Body of pancreas (tissue), 4 donors: ENCODE measurements around the gene MGAT3.

Source experiments
- CTCF ChIP-seq, 7 experiments: fragments of 450-650 bp in 4 of 7; fragments of 200-600 bp in 3 of 7; sonication (generic) in 3 of 7; IDR thresholded peaks; one replicate each; pipeline ENCODE4 v1.5.1; 2016 to 2019; ENCODE audit warnings: antibody characterized with exemption in 7 of 7
- POLR2A ChIP-seq, 3 donors: fragments of 450-650 bp; IDR thresholded peaks; one replicate each; pipeline ENCODE4 v1.6.1; 2016; ENCODE audit warnings: antibody characterized with exemption in 3 of 3, mild to moderate bottlenecking in 2 of 3

DNA sequence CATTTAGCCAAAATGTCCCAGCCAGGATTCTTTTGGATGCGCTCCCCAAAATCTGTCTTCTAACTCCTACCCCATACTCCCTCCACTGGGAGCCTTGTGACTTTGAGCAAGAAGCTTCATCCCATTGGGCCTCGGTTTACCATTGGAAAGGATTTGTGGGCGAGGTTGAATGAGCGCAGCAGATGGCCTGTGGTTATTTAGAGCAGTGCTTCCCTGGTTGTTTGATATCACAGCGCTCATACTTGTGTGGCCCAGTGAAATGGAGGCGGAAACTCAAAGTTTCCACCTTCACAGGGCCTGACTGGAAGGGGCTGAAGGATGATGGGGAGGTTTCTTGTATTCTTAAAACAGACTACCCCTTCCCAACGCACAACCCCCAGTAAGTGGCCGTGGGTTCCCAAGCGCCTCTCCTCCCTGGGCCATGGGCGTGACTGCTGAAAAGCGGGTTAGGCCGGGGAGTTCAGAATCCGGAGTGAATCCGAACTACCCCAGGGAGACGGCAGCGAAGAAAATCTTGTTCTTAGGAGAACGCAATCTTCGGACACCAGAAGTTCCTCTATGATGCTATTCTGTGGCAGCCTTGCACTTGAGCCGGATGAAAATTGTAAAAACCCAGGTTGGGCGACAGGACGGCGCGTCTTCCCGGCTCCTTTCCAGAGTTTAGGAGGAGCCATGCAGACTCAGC is 62.3 kb downstream of the MGAT3 start:
- no peak for TF ChIP-seq CTCF (IDR thresholded peaks at IDR 0.05)
- TF ChIP-seq POLR2A (IDR thresholded peaks at IDR 0.05): no peak
